ENCODE data around the gene OR8H1. TPM values are rescaled to one million over a fixed set of nuclear protein-coding genes. Genes with fewer than 3 reads are reported as not detected.

OR8H1 gene, protein sequence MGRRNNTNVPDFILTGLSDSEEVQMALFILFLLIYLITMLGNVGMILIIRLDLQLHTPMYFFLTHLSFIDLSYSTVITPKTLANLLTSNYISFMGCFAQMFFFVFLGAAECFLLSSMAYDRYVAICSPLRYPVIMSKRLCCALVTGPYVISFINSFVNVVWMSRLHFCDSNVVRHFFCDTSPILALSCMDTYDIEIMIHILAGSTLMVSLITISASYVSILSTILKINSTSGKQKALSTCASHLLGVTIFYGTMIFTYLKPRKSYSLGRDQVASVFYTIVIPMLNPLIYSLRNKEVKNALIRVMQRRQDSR
- polyA plus RNA-seq (ENCODE audit: insufficient read length in 12 of 12), result not detected
- long read RNA-seq, donor 1, result 0 reads
- long read RNA-seq, donor 2, result 0 reads
- long read RNA-seq, donor 3, result 0 reads
- long read RNA-seq, donor 4, result 0 reads
- long read RNA-seq, donor 5, result 0 reads
- long read RNA-seq, donor 6, result 0 reads
- long read RNA-seq, donor 7, result 0 reads
- long read RNA-seq, donor 8, result 0 reads
- long read RNA-seq, donor 9, result 0 reads
- long read RNA-seq, donor 10, result 0 reads
- long read RNA-seq, donor 11, result 0 reads

DNA sequence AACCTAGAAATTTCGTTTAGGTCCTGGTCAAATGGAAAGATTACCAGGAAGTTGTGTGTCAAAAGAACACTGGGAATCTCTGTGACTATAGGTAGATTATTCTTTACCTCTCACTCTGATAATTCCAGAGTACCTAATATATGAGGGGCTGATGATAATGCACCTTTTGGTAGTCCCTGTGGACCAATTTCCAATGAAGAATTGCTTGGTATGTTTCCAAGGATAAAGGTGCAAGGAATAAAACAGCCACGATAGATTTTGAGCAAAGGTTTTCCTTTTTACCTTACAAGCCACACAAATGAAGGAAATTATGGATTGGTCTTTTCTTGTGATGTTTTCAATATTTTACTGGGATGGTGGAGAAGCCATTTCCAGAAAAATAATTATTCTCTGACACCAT is at the start of gene OR8H1:
Gene OR8H1, minus strand, starts transcription at position 101 of the 400 bp plus-strand sequence. CDS start 1,192 bp downstream, outside the sequence.
- DNase-seq, result no peak

DNA sequence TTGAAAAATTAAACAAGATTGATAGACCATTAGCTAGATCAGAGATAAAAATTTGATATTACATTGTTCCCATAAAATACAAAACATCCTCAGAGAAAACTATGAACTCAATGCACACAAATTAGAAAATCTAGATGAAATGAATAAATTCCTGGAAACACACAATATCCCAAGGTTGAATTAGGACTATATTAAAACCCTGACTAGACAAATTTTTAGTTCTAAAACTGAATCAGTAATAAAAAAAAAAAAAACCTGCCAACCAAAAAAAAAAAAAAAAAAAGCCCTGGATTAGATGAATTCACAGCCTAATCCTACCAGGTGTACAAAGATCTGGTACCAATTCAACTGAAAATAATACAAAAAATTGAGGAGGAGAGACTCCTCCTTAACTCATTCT is 48.2 kb upstream of the OR8H1 start:
- DNase-seq, result no peak

DNA sequence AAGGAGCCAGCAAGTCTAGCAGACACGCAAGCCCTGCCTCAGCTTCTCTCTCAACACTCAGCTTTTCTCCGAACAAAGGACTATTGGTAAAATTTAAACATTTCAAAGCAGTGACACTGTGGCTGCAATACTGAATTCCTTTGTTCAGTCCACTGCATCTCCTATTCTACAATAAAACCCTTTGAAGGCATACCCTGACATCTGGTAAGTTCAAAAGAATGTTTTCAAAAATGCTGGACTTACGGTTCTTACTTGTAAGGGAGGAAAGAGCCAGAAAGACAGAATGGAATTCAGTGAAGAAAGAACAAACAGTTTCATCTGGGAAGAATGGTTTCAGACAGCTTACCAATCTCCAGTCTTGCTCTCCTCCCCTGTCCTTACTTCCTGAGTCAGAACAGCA is 41.1 kb upstream of the OR8H1 start:
- no peak for DNase-seq

- no peak for DNase-seq
Observed at GRCh38 chr11:56331861-56332491, 39.9 kb upstream of the OR8H1 start.

GRCh38 chr11:56314844-56315243 is 22.8 kb upstream of the OR8H1 start, which contains the start of gene OR8K3:
OR8K3 (plus strand) TSS chr11:56315144; CDS start chr11:56318307, 3,163 bp downstream.
- no peak for DNase-seq

DNA sequence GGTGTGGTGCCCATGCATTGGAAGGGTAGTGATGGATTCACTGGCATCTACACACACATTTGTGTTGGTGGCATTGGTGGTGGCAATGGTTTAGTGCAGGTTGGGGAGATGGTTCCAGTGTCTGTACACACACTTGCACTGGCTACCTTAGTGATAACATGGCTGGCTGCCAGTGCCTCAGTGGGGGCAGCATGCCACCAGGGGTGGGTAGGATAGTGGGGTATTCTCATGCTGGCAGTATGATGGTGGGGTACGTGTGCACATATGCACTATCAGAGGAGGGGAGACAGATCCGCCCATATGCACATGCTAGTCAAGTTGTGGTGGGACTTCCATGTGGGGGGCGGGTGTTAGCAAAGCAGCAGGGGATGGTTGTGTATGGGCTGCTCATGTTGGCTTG is 15.8 kb upstream of the OR8H1 start:
- DNase-seq, result no peak

GRCh38 chr11:56296898-56297297 is 4.8 kb upstream of the OR8H1 start:
- no peak for DNase-seq

- no peak for DNase-seq
Observed at GRCh38 chr11:56273854-56274253, 18.2 kb downstream of the OR8H1 start, which contains the start of gene OR5T1. OR5T1 (plus strand) TSS chr11:56274154; CDS start chr11:56275639, 1,485 bp downstream.

DNA sequence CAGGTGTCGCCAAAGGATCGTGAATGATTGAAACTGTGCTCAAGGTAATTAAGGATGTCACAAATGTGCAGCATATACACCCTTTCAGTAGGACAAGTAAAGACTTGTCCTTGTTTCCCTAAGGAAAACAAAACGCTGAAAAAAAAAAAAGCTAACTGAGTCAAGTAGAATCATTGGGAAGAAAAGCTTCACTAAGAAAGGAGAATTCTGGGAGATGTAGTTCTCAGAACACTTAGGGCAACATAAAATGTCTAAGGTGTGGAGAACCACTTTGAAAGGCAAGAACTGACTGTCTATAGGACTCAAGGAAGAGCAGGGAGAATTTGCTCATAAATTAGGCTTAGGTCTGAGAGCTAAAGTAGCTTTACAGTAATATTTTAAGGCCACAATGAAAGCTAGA is 21.0 kb downstream of the OR8H1 start:
- no peak for DNase-seq

GRCh38 chr11:56251954-56252353 is 40.1 kb downstream of the OR8H1 start, which contains the start of gene OR5T3:
OR5T3 (plus strand) TSS chr11:56252254; CDS start chr11:56252254, 0 bp downstream.
- no peak for DNase-seq

Other genes with a start within 250 kb of the OR8H1 start
- gene OR8I2, start 198.9 kb downstream of the OR8H1 start, polyA plus RNA-seq (ENCODE audit: insufficient read length in 12 of 12), result not detected
- under 1 TPM in 1 of 12 donors, not detected in 11; 0.05 TPM for gene OR8H2, start 188.6 kb downstream of the OR8H1 start, polyA plus RNA-seq (ENCODE audit: insufficient read length in 12 of 12)
- not detected for gene OR8H3, start 169.9 kb downstream of the OR8H1 start, polyA plus RNA-seq (ENCODE audit: insufficient read length in 12 of 12)
- gene OR8J3, start 152.1 kb downstream of the OR8H1 start, polyA plus RNA-seq (ENCODE audit: insufficient read length in 12 of 12), result not detected
- not detected for gene OR8K5, start 131.9 kb downstream of the OR8H1 start, polyA plus RNA-seq (ENCODE audit: insufficient read length in 12 of 12)
- gene OR5J2, start 115.6 kb downstream of the OR8H1 start, polyA plus RNA-seq (ENCODE audit: insufficient read length in 12 of 12), result not detected
- not detected for gene OR5T2, start 58.0 kb downstream of the OR8H1 start, polyA plus RNA-seq (ENCODE audit: insufficient read length in 12 of 12)
- gene OR5T3, start 40.0 kb downstream of the OR8H1 start, polyA plus RNA-seq (ENCODE audit: insufficient read length in 12 of 12), result not detected
- gene OR5T1, start 18.1 kb downstream of the OR8H1 start, polyA plus RNA-seq (ENCODE audit: insufficient read length in 12 of 12), result not detected
- not detected for gene OR8K3, start 22.9 kb upstream of the OR8H1 start, polyA plus RNA-seq (ENCODE audit: insufficient read length in 12 of 12)
- gene OR8K1, start 53.8 kb upstream of the OR8H1 start, polyA plus RNA-seq (ENCODE audit: insufficient read length in 12 of 12), result not detected
- gene OR8J1, start 62.0 kb upstream of the OR8H1 start, polyA plus RNA-seq (ENCODE audit: insufficient read length in 12 of 12), result not detected
- not detected for gene OR8U1, start 83.4 kb upstream of the OR8H1 start, polyA plus RNA-seq (ENCODE audit: insufficient read length in 12 of 12)
- gene OR5AL1, start 120.4 kb upstream of the OR8H1 start, polyA plus RNA-seq (ENCODE audit: insufficient read length in 12 of 12), result not detected
- not detected for gene OR5M3, start 181.1 kb upstream of the OR8H1 start, polyA plus RNA-seq (ENCODE audit: insufficient read length in 12 of 12)
- gene OR5M8, start 199.1 kb upstream of the OR8H1 start, polyA plus RNA-seq (ENCODE audit: insufficient read length in 12 of 12), result not detected